NCI-H1105 (cell line): ENCODE data around the gene DNAJB11.
"Not testable (repeated sequence)": the region's sequence is repeated elsewhere in the genome, so short reads cannot be mapped to it uniquely, and the experiment has no call there.

Source experiments
- DNase-seq: peaks from one replicate; lab custom pipeline; 2025; lab: John Stamatoyannopoulos, UW

The DNAJB11 gene

DNA sequence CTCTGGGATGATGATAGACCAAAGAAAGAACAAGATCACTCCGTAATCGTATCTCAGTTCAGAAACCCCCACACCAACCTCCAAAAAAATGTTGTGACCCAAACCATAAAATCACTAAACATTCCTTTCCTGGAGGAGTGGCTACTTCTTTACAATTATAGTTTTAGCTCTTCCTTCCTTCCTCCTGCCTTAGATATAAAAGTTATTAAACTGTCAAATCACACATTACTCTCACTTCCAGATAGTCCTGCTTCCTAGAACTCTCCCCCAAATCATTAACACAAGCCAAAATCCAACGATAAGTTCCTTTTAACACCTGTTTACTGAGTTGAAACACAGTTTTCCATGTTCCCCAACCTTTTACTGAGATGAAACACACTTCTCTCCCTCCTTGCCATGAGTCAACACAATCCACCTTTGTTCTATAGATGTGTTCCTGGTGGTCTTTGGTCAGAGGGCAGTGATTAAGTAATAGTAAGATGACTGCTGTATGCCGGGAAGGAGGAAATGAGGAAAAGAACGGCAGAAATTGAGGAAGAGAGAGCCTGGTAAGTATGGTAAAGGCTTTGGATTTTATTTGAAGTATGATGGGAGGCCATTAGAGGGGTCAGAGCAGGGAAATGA, 18.0 kb upstream of the DNAJB11 start:
- DNase-seq: no peak

DNA sequence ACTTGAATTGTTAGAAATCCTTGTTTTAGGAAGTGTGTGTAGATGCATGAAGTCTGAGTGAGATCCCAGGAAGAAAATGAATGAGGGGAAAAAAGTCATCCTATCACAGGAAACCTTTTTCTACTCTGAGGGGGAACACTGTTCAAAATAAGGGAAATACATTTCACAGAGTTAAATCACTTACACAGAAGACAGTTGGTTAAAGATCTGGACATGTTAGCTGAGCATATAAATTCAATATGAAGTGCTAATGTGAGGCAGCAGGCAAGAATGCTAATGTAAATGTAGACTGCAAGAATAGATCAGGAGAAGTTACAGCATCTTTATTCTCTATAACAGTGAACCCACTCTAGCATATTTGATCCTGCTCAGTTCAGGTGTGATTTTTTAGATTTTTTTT, 5.9 kb upstream of the DNAJB11 start:
- no peak for DNase-seq

DNA sequence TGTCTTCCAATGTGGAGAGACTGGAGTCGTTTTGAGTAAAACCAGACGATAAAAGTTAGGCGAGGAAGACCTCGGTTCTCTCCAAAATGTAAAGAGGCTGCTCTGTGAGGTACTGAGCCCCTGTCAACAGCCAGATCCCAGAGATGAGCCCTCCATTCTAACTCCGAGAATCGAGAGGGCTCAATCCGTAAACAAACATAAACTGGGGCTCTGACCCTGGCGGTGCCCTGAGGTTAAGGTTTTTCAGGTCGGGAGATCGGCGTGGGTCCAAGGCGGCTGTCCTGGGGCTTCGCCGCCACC, 3.8 kb upstream of the DNAJB11 start:
- DNase-seq: no peak

DNA sequence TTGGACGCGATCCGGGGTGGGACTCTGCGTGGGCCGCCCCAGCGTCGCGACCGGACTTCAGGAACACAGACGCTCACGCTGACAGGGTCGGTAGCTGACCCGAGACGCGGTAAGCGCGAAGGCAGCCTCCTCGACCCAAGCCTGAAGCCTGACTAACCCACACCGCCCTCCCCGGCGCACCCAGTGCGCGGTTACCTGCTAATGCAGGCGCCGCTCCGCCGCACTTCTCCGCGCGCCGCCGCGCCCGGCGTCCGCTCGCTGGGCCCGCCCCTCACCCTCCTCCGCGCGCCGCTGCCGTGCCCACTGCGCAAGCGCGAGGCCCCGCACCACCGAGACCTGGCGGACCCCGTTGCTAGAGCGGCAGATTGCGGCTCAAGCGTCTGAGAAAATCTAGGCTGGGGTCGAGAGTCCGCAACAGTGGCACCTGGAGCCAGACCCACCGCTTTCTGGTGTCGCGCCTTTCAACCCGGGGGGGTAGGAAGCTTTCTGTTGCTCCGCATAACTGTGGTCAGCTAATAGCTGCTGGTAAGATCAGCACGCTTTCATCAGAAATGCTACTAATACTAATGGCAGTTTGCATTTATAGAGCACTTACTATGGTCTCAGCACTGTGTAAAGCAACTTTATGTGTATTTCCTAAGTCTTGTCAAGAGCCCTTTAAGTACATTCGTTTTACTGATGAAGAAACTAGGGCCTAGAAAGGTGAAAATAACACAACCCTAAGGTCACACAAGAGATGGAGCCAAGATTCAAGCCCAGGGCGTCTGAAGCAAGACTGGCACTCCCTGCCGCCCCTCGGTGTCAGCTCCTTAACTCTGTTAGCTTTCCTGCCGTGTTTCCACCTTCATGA, 3.2 kb upstream of the DNAJB11 start, which contains the start of gene TBCCD1:
Gene TBCCD1 (minus strand): TSS at position 268 of the 850 bp plus-strand sequence. CDS start 3,010 bp downstream, outside the sequence.
- peak; percentile 88 for DNase-seq

DNA sequence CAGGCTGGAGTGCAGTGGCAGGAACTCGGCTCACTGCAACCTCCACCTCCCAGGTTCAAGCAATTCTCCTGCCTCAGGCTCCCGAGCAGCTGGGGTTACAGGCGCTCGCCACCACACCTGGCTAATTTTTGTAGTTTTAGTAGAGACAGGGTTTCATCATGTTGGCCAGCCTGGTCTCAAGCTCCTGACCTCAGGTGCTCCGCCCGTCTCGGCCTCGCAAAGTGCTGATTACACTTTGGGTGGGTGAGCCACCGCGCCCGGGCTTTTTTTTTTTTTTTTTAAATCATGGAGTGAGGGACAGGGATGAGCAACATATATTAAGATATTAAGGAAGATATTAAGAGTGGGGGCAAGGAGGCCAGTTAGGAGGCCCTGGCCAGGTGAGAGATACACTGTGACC, 1.2 kb upstream of the DNAJB11 start:
- not testable (repeated sequence) for DNase-seq

DNA sequence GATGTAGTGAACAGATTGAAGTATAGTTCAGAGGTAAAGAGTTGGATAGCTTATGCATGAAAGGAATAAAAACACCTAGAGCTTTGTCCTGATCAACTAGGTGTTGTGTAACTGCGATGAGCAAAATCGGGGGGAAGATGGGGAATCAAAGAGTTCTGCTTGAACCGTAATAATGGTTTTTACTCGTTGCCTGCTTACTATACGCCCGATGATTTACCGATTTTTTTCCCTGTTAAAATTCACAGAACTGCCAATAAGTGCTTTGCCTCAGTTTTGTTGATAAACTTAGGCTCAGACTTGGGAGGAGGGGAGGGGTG, 783 bp upstream of the DNAJB11 start:
- DNase-seq: no peak

DNA sequence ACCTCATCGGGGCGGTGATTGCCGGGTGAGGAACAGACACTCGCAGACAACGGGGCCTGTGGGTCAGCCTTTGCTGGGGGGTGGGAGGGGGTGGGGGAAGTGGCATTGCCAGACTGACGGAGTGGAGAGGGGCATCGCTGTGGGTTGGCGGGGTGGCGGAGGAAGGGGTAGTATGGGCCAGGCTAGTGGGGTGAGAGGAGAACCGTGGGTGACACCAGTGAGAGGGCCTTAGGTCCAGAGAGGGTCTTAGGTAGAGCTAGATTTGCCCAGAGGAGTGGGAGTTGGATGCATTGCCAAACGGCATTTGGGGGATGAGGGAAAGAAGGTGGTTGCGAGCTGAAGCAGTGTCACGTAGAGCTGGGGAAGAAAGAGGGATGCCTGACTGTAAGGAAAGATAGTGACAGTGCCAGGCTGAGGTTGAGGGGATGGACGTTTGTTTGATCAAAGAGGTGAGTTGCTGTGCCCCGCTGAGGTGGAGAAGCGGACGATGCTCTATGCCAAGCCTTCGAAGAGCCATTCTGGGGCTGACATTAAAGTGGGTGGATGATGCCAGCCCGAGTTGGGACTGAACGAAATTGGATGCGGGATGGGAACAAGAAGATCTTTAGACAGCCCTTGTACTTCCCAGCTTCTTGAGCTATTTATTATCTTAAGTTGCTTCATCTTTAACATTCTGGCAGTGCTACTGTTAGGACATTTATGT, 572 bp downstream of the DNAJB11 start:
- no peak for DNase-seq

DNA sequence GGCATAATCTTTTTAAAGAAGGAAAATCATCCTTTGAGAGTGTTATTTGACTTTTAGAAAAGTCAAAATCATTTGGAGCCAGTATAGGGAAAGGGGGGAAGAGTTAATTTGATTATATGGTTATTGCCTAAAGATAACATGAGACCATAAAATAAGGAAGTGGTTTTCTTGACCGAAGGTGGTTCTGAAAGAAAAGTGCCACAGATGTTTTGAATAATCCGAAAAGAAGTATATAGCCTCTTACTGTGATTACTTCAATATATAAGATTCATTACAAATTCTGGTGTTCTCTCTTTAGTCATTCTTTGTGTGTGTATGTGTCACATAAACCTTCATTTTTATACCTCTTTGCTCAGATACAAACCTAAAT, 1.1 kb downstream of the DNAJB11 start:
- DNase-seq: no peak

DNA sequence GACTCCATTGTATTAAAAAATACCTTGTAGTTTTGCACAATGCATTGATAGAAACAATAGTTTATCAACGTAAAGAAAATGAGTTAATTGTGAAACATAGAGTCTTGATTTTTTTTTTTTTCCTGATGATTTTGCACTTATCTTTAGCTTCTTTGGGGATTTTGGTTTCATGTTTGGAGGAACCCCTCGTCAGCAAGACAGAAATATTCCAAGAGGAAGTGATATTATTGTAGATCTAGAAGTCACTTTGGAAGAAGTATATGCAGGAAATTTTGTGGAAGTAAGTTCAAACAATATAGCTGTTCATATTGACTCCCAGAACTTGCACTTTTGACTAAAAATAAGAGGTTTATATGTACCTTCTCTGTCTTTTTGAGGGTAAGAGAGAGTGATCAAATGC, 7.0 kb downstream of the DNAJB11 start:
- no peak for DNase-seq

DNA sequence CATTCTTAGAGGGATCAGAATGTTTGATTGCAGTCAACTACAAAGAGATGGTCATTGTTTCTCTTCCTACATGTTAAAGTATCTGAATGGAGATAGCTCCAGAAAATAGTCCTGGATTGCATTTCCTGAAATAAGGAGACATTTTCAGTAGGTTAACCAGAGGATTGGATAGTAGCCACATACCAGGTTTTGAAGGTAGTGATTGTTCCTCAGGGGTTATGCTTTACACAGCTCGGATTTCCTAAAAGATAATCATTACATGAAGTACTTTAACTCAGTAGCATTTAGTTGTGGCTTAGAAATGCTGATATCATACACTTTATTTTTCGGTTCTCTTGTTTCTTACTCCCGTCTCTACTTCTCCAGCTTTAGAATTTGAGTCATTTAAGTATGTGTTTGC, 10.3 kb downstream of the DNAJB11 start:
- no peak for DNase-seq

DNA sequence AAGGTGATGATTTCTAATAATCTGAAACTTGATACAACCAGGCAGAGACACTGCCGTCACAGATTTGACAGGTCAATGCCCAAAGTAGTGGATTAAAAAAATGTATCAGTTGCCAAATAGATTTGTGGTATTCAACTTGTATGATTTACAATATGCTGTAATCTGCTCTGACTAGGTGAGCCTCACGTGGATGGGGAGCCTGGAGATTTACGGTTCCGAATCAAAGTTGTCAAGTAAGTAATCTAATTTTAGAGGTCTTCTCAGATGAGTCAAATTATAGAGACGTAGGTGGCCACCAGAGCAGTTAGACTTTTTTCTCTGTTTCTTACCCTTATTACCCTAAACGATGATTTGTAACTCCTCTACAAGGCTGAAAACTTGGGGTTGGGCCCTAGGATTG, 12.0 kb downstream of the DNAJB11 start:
- DNase-seq: no peak

DNA sequence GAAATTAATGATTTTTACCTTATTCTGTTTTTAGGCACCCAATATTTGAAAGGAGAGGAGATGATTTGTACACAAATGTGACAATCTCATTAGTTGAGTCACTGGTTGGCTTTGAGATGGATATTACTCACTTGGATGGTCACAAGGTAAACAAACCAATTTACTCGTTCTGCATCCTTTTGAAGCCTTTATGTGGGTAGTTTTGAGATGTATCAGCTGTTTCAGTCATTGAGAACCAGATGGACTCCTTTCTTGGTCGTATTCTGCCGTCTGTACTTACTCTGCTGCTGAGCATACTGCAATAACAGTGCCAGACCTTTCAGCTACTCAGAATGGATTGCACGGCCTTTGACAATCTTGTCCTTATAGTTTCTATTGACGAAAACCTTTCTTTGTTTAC, 13.3 kb downstream of the DNAJB11 start:
- no peak for DNase-seq

DNA sequence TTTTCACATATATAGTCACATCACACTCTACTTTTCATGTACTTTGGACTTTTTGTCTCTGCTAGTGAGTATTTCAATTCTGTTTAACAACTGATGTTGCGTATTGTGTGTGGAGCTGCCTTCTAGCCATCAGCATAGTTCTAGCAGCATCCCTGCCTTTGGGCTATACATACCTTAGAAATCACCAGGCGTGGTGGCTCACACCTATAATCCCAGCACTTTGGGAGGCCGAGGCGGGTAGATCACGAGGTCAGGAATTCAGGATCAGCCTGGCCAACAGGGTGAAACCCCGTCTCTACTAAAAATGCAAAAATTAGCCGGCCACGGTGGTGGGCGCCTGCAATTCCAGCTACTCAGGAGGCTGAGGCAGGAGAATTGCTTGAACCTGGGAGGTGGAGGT, 15.7 kb downstream of the DNAJB11 start:
- DNase-seq: not testable (repeated sequence)

DNA sequence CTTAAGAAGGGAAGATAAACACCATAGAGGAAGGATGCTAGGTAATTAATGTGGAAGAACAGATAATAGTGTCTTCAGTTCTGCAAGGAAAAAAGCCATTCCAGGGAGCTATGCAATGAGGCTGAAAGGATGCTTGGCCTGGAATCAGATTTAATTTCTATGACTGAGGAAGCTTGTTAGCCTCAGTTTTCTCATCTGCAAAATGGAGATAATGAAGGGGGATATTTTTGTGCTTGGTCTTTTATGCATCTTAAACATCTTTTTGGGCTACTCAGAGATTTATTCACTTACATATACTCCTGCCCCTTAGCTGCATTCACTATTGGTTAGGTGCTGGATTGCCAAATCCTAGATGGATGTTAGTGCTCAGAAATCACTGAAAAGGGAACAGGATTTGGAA, 16.7 kb downstream of the DNAJB11 start:
- no peak for DNase-seq

DNA sequence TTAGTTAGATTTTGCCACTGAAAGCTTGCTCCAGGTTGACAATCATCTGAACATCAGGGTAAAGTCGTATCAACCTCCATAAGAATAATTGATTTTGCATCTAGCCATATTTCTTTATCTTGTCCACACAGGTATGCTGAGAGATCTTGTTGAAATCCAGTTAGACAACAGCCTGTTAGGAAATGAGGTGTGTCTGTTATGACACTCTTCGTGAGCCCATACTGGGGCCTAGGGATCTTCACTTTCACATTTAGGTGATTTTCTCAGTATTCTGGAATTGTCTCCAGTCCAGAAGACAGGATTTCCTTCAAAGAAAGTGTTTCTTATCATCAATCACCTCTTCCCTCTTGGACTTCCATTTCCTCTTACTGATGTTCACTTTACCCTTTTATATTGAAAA, 18.1 kb downstream of the DNAJB11 start:
- DNase-seq: no peak

DNA sequence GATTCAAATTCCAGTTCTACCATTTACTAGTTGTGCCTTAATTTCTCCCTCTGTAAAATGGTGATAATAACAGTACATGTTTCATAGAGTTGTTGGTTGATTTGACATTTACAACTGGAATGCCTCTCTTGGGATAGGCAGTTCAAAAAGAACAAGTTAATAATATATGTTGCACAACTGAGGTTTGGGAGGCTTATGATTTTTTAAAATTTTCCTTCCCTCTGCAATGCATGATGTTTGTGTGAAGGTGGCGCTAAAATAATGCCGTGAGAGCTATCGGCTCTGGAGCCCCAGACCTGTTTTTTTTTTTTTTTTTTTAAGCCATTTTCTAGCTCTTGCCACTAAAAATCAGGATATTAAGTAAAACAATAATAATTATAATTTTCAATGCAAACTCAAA, 18.6 kb downstream of the DNAJB11 start:
- no peak for DNase-seq

DNA sequence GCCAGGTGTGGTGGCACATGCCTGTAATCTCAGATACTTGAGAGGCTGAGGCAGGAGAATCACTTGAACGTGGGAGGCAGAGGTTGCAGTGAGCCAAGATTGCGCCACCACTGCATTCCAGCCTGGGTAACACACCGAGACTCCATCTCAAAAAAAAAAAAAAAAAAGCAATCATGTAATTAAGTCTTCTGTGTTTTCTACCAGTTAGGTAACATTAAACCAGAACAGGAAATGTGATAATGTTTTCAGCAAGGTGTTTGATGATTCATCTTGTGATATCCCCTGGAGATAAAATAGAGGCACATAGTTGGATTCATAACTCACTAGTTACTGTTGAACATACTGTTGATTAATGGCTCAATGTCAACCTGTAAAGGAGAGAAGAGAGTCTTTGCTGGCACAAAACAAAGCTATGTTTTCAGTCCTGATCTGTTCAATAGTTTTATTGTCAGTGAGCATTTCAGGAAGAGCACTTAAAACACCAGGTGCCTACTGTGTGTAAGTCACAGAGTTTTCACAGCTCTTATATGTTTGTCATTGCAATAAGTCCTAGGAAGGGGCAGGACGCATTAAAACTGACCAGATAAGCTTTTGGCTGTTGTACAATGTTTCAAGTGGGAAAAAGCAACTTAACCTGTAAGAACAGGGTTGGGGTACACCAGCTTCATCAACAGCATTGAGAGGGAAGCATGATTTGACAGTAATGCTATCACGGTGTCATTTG, 19.5 kb downstream of the DNAJB11 start:
- DNase-seq: no peak

DNA sequence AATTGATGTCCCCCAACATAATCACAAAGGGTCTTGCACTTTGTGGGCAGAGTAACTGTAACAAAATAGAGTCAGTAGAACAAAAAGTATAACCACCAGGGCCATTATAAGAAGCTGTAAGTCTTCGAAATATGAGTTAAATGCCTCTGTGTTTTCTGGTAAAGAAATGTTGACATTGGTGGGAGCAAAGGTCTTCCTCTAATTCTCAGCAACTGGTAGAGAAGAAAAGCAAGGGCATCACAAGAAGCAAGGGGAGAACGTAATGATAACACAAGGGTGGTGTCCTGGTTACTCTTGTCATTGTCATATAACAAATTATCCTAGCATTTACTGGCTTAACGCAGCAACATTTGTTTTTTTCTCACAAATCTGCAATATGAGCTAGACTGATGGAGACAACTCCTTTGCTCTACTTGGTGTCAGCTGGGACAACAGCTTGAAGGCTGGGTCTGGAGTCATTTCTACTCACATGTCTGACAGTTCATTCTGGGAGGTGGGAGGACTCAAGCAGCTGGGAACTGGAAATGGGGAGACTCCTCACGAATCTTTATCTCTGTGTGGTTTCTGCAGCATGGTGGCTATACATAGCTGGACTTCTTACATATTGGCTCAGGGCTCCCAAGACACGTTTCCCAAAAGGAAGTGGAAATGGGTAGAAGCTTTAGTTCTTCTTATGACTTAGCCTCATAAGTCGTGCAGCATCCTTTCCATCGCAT, 20.2 kb downstream of the DNAJB11 start:
- DNase-seq: no peak

DNA sequence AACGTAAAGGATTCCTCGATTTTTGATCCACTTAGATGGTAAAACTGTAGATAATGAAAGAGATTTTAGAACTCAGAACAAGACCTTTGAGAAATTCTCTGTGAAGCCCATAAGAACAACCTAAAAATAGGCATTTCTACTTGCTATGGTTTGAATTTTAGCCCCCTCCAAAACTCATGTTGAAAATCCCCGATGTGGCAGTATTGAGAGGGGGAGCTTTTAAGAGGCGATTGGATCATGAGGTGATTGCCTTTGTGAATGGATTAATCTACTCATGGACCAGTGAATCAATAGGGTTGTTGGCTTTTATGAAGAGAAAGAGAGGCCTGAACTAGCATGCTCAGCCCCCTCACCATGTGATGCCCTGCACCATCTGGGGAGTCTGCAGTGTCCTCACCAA, 22.2 kb downstream of the DNAJB11 start:
- DNase-seq: no peak

DNA sequence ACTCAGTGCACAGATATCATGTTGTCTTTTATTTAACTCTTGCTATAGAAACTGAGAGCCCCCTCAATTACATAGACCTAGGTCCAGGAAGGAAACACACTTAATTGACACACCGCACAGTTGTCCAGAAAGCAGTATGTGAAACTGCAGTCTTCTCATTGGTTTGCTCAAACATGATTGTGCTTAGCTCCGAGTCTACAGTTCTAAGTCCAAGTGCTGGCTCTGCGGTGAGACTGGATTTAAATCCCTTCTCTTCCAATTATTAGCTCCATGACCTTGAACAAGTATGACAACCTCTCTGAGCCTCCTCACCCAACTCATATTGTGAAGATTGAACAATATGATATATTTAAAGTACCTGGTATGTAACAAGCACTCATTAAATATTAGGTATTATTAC, 23.3 kb downstream of the DNAJB11 start:
- no peak for DNase-seq

DNA sequence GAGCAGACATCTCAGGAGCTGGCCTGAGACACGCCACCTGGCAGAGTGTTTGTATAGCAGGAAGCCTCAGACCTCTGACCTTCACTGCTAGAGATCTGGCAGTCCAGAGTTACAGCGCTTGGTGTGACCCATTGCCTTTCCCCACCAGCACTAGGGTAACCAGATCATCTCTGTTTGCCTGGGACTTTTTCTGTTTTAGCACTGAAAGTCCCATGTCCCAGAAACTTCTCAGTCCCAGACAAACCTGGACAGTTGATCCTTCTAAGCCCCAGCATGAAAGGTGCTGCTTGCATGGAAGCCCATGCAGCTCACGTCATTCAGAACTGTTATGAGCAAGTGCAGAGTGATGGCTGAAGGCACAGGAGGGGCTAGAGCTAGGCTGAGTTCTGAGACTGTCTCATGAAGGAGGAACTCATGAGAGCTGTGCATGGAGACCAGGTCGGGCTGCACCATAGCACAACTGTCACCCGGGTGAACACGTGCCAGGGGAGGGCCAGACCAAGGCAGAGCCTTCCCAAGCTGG, 24.1 kb downstream of the DNAJB11 start:
- DNase-seq: no peak
